Fibroblast of skin of back (primary cell): ENCODE results near the gene CBLC. TPM values are rescaled to one million over a fixed set of nuclear protein-coding genes. Genes with fewer than 3 reads are reported as not detected.

ENCODE experiments used
- DNase-seq: peaks from one replicate; pipeline ENCODE4 v3.0.0-alpha.2; 2013
- polyA plus RNA-seq, 2 experiments: library from polyadenylated mRNA; unstranded; fragments of 120-200 nt; gene quantifications; one replicate each; pipeline ENCODE4 v1.2.1, GENCODE V29; 2013; ENCODE audit not compliant: insufficient read length in 2 of 2

The CBLC gene
- not detected for polyA plus RNA-seq (2013, experiment 1 of 2; ENCODE audit: insufficient read length)
- not detected for polyA plus RNA-seq (2013, experiment 2 of 2; ENCODE audit: insufficient read length)

GRCh38 chr19:44777715-44778347 is at the start of gene CBLC:
CBLC (plus strand) TSS chr19:44777890; CDS start chr19:44777932, 42 bp downstream.
- no peak for DNase-seq

GRCh38 chr19:44728178-44728577 is 49.5 kb upstream of the CBLC start:
- DNase-seq, result no peak

- DNase-seq, result no peak
These were observed 48.1 kb upstream of the CBLC start for GRCh38 chr19:44729516-44730033.

GRCh38 chr19:44731081-44731480 is 46.6 kb upstream of the CBLC start:
- no peak for DNase-seq

GRCh38 chr19:44731622-44732021 is 46.1 kb upstream of the CBLC start:
- DNase-seq, result no peak

- no peak for DNase-seq
These were observed 45.3 kb upstream of the CBLC start for GRCh38 chr19:44732235-44733014.

GRCh38 chr19:44734357-44734756 is 43.3 kb upstream of the CBLC start:
- DNase-seq, result no peak

GRCh38 chr19:44735011-44735410 is 42.7 kb upstream of the CBLC start:
- DNase-seq, result no peak

- DNase-seq, result peak; percentile 57
These were observed 40.2 kb upstream of the CBLC start for GRCh38 chr19:44737238-44738071.

GRCh38 chr19:44738136-44738535 is 39.6 kb upstream of the CBLC start:
- no peak for DNase-seq

GRCh38 chr19:44738603-44739558 is 38.8 kb upstream of the CBLC start:
- no peak for DNase-seq

- DNase-seq, result no peak
These were observed 37.3 kb upstream of the CBLC start for GRCh38 chr19:44740351-44740824.

GRCh38 chr19:44741258-44741731 is 36.4 kb upstream of the CBLC start:
- DNase-seq, result no peak

GRCh38 chr19:44741841-44742329 is 35.8 kb upstream of the CBLC start:
- DNase-seq, result peak; percentile 100

GRCh38 chr19:44742330-44743061 is 35.2 kb upstream of the CBLC start:
- DNase-seq, result peak; percentile 60

GRCh38 chr19:44744871-44745332 is 32.8 kb upstream of the CBLC start:
- no peak for DNase-seq

GRCh38 chr19:44745341-44745831 is 32.3 kb upstream of the CBLC start:
- peak; percentile 84 for DNase-seq

GRCh38 chr19:44745887-44746600 is 31.6 kb upstream of the CBLC start:
- DNase-seq, result no peak

- no peak for DNase-seq
These were observed 31.1 kb upstream of the CBLC start for GRCh38 chr19:44746616-44746945.
